Stimulated activated naive CD4-positive, alpha-beta T cell treated with Interleukin-2 at 50 U/mL for 16 hours (primary cell): ENCODE data around the gene DNLZ.
"Not testable (repeated sequence)": the region's sequence is repeated elsewhere in the genome, so short reads cannot be mapped to it uniquely, and the experiment has no call there.

Experiments
- DNase-seq: peaks from one replicate; lab custom pipeline; 2025; lab: John Stamatoyannopoulos, UW

DNLZ gene

GRCh38 chr9:136363106-136363948 lies at the start of gene DNLZ:
TSS of gene DNLZ (minus strand) at chr9:136363744. CDS start at chr9:136363714, 30 bp downstream.
- DNase-seq: peak; percentile 92

DNA sequence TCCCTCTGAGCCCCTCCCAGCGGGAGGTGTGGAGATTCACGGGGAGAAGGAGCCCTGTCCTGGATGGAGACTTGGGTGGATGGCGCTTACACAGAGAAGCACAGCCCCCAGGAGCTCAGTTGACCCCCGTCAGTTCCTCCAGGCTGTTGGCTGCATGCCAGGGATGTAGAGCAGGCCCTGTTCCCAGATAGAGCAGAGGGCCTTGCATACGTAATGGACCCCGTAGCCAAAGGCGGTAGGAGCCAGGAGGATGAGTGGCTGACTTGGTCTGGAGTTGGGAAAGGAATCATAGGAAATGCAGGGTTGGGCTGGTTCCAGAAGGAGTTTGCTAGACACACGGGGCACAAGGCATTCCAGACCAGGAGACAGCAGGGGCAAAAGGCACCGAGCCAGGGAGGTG lies 49.4 kb upstream of the DNLZ start:
- DNase-seq: no peak

DNA sequence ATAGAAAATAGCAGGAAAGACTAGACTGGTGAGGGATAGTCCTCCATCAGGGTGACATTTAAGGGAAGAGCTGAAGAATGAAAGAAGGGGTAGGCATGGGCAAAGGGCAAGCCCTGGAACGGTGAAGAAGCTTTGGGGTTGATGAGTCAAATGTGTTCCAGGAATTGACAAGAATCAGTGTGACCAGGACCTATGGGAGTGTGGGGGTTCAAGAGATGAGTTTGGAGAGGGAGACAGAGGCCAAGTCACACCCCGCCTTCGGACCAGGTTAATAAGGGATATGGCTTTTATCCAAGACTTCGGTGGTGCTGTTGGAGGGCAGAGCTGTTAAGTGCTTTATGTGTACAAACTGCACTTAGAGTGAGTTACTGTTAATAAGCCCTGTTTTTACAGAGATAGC lies 47.8 kb upstream of the DNLZ start:
- no peak for DNase-seq

GRCh38 chr9:136410500-136411287 lies 47.1 kb upstream of the DNLZ start, which contains the start of the genes ENTR1 and PMPCA:
TSS of gene ENTR1 (minus strand) at chr9:136410614. CDS start at chr9:136410397, 217 bp downstream.
TSS of gene PMPCA (plus strand) at chr9:136410658. CDS start at chr9:136410669, 11 bp downstream.
- DNase-seq: peak; percentile 93

DNA sequence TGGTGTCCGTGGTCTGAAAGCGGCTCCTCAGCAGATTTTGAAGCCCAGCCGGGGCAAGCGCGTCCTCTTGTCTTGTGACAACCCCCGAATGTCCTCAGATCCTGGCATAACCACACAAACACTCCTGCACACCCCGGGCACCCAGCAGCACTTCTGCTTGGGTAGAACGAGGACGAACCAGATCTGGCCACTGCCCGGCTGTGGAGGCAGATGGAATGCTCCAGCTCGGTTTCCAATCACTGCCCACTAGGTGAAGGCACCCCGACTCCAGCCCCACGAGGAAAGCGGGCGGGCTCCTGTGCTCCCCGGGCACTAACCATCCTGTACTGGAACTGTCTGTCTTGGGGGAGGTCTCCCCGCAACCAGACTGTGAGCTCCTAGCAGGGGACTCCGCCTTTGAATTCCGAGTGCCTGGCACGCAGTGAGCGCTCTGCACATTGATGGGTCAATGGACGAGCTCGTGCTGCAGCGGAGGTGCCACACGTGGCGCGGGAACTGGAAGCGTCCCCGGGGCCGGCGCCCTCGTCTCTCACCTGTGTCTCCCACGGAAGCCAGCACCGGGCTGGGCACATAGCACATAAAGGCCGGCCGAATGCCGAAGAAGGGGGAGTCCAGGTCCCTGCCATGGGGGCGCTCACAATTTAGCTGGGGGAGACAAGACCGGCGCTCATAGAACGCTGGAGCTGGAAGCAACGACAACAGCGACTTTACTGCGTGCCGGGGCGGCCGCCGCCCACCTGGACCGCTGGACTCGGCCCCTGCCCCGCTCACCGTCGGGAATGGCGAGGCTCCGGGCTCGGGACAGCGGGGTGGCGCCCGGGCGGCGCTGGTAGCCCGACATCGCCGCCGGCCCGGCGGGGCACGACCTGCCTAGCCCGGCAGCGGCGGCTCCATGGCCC lies 46.3 kb upstream of the DNLZ start:
- DNase-seq: peak; percentile 41

DNA sequence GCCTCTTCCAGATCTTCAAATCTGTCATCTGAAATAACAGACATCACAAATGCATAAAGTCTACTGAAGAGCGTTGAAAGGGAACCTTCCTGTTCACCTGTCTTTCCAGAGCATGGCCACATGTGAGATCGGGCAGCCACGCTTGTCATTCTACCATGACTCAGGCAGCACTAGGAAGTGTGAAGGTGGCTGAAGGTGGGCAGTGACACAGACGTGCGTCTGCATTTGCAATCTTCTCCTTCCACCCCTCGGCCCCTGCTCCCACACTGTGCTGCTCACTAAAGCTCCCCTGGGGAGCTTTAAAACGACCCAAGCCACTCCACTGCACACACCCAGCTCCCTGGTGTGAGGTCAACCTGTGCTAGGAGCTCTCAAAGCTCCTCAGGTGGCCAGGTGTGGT lies 44.4 kb upstream of the DNLZ start:
- no peak for DNase-seq

GRCh38 chr9:136407061-136407460 lies 43.5 kb upstream of the DNLZ start:
- not testable (repeated sequence) for DNase-seq

DNA sequence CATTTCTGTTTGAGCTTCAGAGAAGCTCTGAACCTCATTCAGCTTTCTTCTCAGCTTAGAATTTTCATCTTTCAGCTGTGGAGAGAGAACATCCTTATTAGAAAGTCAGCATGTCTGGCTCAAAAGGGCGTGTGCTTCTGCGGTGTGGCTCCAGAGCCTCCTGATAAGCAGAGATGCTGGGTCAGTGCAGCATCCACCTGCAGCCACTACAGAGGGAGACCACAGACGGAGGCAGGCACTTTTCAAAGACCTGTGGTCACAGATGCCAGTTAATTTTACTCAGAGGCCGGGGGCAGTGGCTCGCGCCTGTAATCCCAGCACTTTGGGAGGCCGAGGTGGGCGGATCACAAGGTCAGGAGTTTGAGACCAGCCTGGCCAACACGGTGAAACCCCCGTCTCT lies 42.4 kb upstream of the DNLZ start:
- not testable (repeated sequence) for DNase-seq

- no peak for DNase-seq
Observed at GRCh38 chr9:136405481-136405880, 41.9 kb upstream of the DNLZ start.

DNA sequence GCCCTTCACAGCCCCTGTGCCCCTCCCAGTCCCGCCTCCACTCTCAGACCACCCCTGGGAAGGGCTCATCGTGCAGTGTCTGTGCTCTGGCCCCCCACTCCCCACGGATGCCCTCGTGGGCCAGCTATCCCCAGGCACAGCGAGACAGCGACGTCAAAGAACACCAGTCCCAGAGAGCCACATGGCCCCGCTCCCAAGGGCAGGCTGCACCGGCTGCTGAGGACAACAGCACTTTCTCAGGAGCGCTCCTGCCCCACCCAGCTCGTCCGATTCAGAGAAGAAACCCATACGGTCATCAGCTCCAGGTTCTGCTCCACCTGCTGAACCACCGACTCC lies 41.2 kb upstream of the DNLZ start:
- DNase-seq: no peak

DNA sequence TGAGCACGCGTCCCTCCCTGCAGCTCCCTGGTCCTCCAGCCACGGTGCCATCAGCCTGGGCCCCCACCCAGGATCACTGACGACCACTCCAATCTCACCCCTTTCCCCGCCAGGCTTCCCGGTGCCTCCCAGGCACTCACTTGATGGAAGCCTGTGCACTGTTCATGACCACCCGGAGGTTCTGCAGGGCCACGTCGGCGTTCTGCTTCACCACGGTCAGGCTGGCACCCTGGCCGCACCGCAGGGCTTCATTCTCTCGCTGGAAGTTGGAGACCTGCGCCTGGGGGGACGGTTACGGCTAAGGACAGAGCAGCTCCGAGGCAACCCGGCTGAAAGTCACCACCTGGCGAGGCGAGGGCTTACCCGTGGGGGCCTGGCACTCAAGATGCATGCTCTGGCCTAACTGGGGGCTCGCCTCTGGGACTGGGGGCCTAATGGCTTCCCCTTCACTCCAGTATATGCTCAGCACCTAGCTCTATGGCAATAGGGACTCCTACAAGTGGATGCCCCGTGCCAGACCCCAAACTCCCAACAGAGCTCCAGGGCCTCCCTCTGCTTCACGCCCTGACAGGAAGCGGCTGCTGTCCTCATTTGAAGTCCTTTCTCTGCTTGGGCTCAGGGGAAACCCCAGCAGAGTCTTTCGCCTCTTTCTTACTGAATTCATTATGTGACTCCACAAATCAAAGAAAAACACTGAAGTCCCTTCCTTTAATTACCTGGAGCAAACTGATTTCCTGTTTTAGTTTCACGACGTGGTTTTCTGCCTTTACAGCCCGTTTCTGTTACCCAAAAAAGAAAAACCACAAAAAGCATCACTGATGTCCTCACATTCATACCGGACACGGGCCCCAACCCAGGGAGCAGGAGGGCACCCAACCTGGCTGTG lies 40.6 kb upstream of the DNLZ start:
- DNase-seq: peak; percentile 36

DNA sequence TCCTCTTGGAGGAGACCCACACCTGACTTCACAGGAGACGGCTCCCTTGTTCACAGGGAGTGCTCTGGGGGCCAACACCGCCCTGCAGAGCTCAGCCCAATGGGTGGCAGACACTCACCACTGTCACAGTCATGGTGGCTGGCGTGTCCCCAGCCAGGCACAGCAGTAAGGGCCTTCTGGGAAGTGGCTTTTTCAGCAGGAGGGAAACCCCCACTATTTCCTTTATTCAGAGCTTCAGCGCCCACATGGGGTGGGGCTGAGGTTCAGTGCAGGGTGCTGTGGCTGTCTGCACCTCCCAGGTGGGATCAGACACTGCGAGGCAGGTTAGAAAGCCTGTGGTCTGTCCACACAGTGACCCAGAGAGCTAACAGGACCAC lies 40.0 kb upstream of the DNLZ start:
- DNase-seq: peak; percentile 81

GRCh38 chr9:136402067-136402466 lies 38.5 kb upstream of the DNLZ start:
- DNase-seq: no peak

GRCh38 chr9:136401173-136401922 lies 37.8 kb upstream of the DNLZ start:
- no peak for DNase-seq

GRCh38 chr9:136400038-136400834 lies 36.7 kb upstream of the DNLZ start, which contains the start of gene SNAPC4:
TSS of gene SNAPC4 (minus strand) at chr9:136400170. CDS start at chr9:136398428, 1,742 bp downstream.
- DNase-seq: peak; percentile 83

DNA sequence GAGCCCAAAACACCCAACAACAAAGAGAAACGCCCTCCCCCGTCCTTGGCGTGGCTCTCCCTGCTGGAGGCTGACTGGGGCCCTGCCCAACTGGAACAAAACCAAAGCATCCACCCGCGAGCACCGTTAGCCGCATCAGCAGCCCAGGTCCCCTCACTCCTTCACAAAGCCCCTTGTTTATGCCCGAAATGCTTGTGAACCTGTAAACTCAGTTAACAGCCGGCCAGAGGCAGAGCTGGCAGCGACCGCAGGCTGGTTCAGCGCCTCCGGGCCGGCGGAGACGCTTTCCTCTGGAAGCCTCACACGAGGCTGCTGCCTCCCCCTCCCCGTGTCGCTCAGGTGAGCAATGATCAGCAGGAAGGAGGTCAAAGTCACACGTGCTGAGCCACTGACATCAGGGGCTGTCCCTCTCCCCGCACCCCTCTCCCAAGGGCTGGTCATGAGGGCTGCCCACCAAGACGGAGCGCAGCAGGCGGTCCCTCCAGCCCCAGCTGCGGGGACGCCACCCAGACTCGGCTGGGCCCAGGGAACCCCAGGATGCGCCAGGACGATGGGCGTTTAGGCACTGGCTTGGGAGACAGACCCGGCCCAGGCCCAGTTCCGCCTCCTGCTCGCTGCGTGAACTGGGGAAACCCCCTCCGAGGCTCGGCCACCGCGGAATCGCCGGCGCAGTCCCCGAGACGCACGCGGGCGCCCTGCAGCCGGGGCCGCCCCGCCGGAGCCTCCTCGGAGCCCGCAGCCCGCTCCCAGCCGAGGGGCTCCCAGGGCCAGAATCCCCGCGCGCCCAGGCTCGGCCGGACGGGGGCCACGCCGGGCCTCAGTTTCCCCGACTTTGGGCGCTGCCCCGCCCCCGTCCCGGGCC lies 35.9 kb upstream of the DNLZ start:
- peak; percentile 32 for DNase-seq

DNA sequence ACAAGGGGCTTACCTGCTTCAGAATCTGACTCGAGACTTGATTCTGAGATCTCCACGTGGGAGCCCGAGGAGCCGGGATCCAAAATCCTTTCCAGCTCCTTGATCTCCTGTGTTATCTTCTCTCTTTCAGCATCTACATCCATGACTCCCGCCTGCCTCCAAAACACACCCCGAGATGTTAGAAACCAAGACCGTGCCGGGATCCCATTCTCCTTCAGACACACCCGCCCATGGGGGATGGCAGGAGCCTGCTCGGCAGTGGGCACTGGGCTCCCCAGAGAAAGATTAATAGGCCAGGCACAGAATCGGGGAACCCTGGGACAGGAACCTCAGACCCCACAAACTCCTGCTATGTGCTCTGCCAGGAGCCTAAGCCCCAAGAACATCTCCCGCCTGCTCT lies 34.7 kb upstream of the DNLZ start:
- no peak for DNase-seq

- no peak for DNase-seq
Observed at GRCh38 chr9:136397643-136398042, 34.1 kb upstream of the DNLZ start.

- no peak for DNase-seq
Observed at GRCh38 chr9:136396219-136396515, 32.6 kb upstream of the DNLZ start.
